Activated CD8-positive, alpha-beta memory T cell treated with anti-CD3 and anti-CD28 coated beads for 4 hours (primary cell): ENCODE measurements around the gene DMAP1.

Experiments
- DNase-seq, 2 donors: peaks; one replicate each; pipeline ENCODE4 v3.0.0-alpha.2; 2020; ENCODE audit warnings: low read depth in 2 of 2

Gene DMAP1

GRCh38 chr1:44228218-44228617 is 14.9 kb downstream of the DMAP1 start:
- DNase-seq = no peak

- DNase-seq = no peak
Measured at GRCh38 chr1:44229435-44230167, 16.3 kb downstream of the DMAP1 start.

GRCh38 chr1:44230796-44231195 is 17.5 kb downstream of the DMAP1 start:
- DNase-seq = no peak

- no peak for DNase-seq
Measured at GRCh38 chr1:44233593-44233992, 20.3 kb downstream of the DMAP1 start.

- DNase-seq = no peak
Measured at GRCh38 chr1:44235808-44236207, 22.5 kb downstream of the DMAP1 start.

GRCh38 chr1:44236490-44237272 is 23.4 kb downstream of the DMAP1 start:
- DNase-seq = no peak

- DNase-seq = peak in 1 of 2 donors; percentile 8
Measured at GRCh38 chr1:44237721-44238457, 24.6 kb downstream of the DMAP1 start.

- no peak for DNase-seq
Measured at GRCh38 chr1:44238660-44239059, 25.4 kb downstream of the DMAP1 start.

GRCh38 chr1:44239331-44239960 is 26.2 kb downstream of the DMAP1 start:
- no peak for DNase-seq

- DNase-seq = no peak
Measured at GRCh38 chr1:44239961-44240371, 26.7 kb downstream of the DMAP1 start.

- no peak for DNase-seq
Measured at GRCh38 chr1:44240802-44241671, 27.8 kb downstream of the DMAP1 start.

GRCh38 chr1:44242746-44243145 is 29.5 kb downstream of the DMAP1 start:
- DNase-seq = no peak

GRCh38 chr1:44243782-44244495 is 30.7 kb downstream of the DMAP1 start:
- DNase-seq = no peak

- DNase-seq = no peak
Measured at GRCh38 chr1:44244986-44245385, 31.7 kb downstream of the DMAP1 start.

GRCh38 chr1:44246806-44247205 is 33.5 kb downstream of the DMAP1 start:
- no peak for DNase-seq

GRCh38 chr1:44249543-44249942 is 36.3 kb downstream of the DMAP1 start:
- no peak for DNase-seq

- DNase-seq = no peak
Measured at GRCh38 chr1:44250068-44250781, 37.0 kb downstream of the DMAP1 start.

GRCh38 chr1:44251486-44251885 is 38.2 kb downstream of the DMAP1 start:
- no peak for DNase-seq

- DNase-seq = no peak
Measured at GRCh38 chr1:44251989-44252671, 38.9 kb downstream of the DMAP1 start.
